Measurements from ENCODE around the gene AKAP8L.
A peak's percentile ranks its signal among the peaks of the same experiment; 100 is the strongest.

The AKAP8L gene

GRCh38 chr19:15432629-15433518 is 14.1 kb upstream of the AKAP8L start:
- peak; percentile 53 for DNase-seq

- no peak for DNase-seq
Measured at GRCh38 chr19:15432018-15432494, 13.3 kb upstream of the AKAP8L start.

GRCh38 chr19:15431396-15432017 is 12.7 kb upstream of the AKAP8L start:
- DNase-seq = no peak

- no peak for DNase-seq
Measured at GRCh38 chr19:15430526-15431120, 11.8 kb upstream of the AKAP8L start.

- DNase-seq = no peak
Measured at GRCh38 chr19:15429825-15430467, 11.2 kb upstream of the AKAP8L start.

GRCh38 chr19:15428956-15429824 is 10.4 kb upstream of the AKAP8L start:
- no peak for DNase-seq

GRCh38 chr19:15427991-15428471 is 9.2 kb upstream of the AKAP8L start:
- no peak for DNase-seq

GRCh38 chr19:15427350-15427700 is 8.5 kb upstream of the AKAP8L start:
- no peak for DNase-seq

GRCh38 chr19:15426485-15427349 is 7.9 kb upstream of the AKAP8L start:
- DNase-seq = no peak

- DNase-seq = no peak
Measured at GRCh38 chr19:15425321-15425950, 6.6 kb upstream of the AKAP8L start.

- DNase-seq = no peak
Measured at GRCh38 chr19:15424692-15425272, 6.0 kb upstream of the AKAP8L start.

GRCh38 chr19:15424121-15424520 is 5.3 kb upstream of the AKAP8L start:
- no peak for DNase-seq

GRCh38 chr19:15423130-15423529 is 4.3 kb upstream of the AKAP8L start:
- no peak for DNase-seq

GRCh38 chr19:15422296-15423075 is 3.7 kb upstream of the AKAP8L start:
- no peak for DNase-seq

GRCh38 chr19:15421721-15422260 is 3.0 kb upstream of the AKAP8L start:
- peak; percentile 30 for DNase-seq

- no peak for DNase-seq
Measured at GRCh38 chr19:15421136-15421695, 2.4 kb upstream of the AKAP8L start.

GRCh38 chr19:15419413-15420025 is 731 bp upstream of the AKAP8L start:
- no peak for DNase-seq

- DNase-seq = peak; percentile 16
Measured at GRCh38 chr19:15418231-15418578, 583 bp downstream of the AKAP8L start.

All from NCI-H1694 (cell line).